Measurements from ENCODE around the gene FGF14. TPM values are rescaled to one million over a fixed set of nuclear protein-coding genes. Genes with fewer than 3 reads are reported as not detected.

Gene FGF14
- polyA plus RNA-seq, 1 donor = 0.23 TPM

DNA sequence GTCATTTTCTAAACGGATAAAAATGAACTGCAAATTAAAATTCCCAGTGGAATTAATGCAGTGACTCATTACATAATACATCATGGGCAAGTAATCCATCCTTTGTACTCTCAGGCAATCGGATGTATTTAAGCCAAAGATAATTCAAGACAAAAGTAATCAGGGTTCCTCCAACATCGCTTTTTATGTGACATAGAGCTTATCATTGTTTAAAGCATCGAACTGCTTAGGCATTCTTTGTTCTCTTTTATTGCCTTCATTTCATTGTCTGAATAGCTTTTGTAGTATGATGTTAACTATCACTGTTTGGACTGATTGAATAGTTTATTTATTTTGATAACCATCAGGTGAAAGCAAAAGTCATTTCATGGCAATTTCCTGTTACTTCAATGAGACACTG is 740.0 kb downstream of the FGF14 start:
- DNase-seq (ENCODE audit: low read depth) = no peak

Other genes starting within 250 kb of the FGF14 start
- 45.0 TPM for gene TPP2, start 194.9 kb upstream of the FGF14 start, polyA plus RNA-seq (ENCODE audit: insufficient read length)